Inflammatory macrophage treated with lipopolysaccharide for 1 hour (primary cell): ENCODE results near the gene OR5A1.
"Not testable (repeated sequence)": the region's sequence is repeated elsewhere in the genome, so short reads cannot be mapped to it uniquely, and the experiment has no call there.

Experiments used
- DNase-seq, 2 donors: peaks; one replicate each; pipeline ENCODE4 v3.0.0-alpha.2; 2020 to 2022

The OR5A1 gene

GRCh38 chr11:59436169-59436568 is at the start of gene OR5A1:
Gene OR5A1 (plus strand): TSS chr11:59436469. CDS start chr11:59443169, 6,700 bp downstream.
- DNase-seq: no peak

- no peak for DNase-seq
Measured at GRCh38 chr11:59394186-59394585, 42.1 kb upstream of the OR5A1 start.

- no peak for DNase-seq
Measured at GRCh38 chr11:59400461-59401261, 35.6 kb upstream of the OR5A1 start.

- DNase-seq: peak in 1 of 2 donors; percentile 16
Measured at GRCh38 chr11:59401262-59401552, 35.1 kb upstream of the OR5A1 start.

- DNase-seq: no peak
Measured at GRCh38 chr11:59403546-59403945, 32.7 kb upstream of the OR5A1 start.

GRCh38 chr11:59413646-59414045 is 22.6 kb upstream of the OR5A1 start:
- DNase-seq: peak; percentile 35 to 44

- DNase-seq: peak; percentile 40 to 53
Measured at GRCh38 chr11:59415111-59415510, 21.2 kb upstream of the OR5A1 start.

- no peak for DNase-seq
Measured at GRCh38 chr11:59416613-59417012, 19.7 kb upstream of the OR5A1 start.

GRCh38 chr11:59417023-59417422 is 19.2 kb upstream of the OR5A1 start:
- no peak for DNase-seq

- no peak for DNase-seq
Measured at GRCh38 chr11:59418156-59418555, 18.1 kb upstream of the OR5A1 start.

- DNase-seq: peak; percentile 6 to 19
Measured at GRCh38 chr11:59423835-59424234, 12.4 kb upstream of the OR5A1 start.

- DNase-seq: no peak
Measured at GRCh38 chr11:59425131-59425530, 11.1 kb upstream of the OR5A1 start.

- no peak for DNase-seq
Measured at GRCh38 chr11:59426361-59427067, 9.8 kb upstream of the OR5A1 start, which contains the start of gene OR5A2. Gene OR5A2 (minus strand): TSS chr11:59426413. CDS start chr11:59422953, 3,460 bp downstream.

- DNase-seq: no peak
Measured at GRCh38 chr11:59427068-59427382, 9.2 kb upstream of the OR5A1 start.

- DNase-seq: peak; percentile 57 to 94
Measured at GRCh38 chr11:59429924-59430516, 6.2 kb upstream of the OR5A1 start.

- DNase-seq: no peak
Measured at GRCh38 chr11:59437770-59438169, 1.5 kb downstream of the OR5A1 start.

- not testable (repeated sequence) for DNase-seq
Measured at GRCh38 chr11:59445624-59446023, 9.4 kb downstream of the OR5A1 start.

- DNase-seq: no peak
Measured at GRCh38 chr11:59448484-59448883, 12.2 kb downstream of the OR5A1 start.

GRCh38 chr11:59456661-59457060 is 20.4 kb downstream of the OR5A1 start, which contains the start of gene OR4D6:
Gene OR4D6 (plus strand): TSS chr11:59456961. CDS start chr11:59456961, 0 bp downstream.
- DNase-seq: no peak

GRCh38 chr11:59459916-59460315 is 23.6 kb downstream of the OR5A1 start:
- DNase-seq: no peak

GRCh38 chr11:59463190-59463641 is 26.9 kb downstream of the OR5A1 start:
- no peak for DNase-seq

- no peak for DNase-seq
Measured at GRCh38 chr11:59473015-59473414, 36.7 kb downstream of the OR5A1 start, which contains the start of gene OR4D10. Gene OR4D10 (plus strand): TSS chr11:59473315. CDS start chr11:59477430, 4,115 bp downstream.

GRCh38 chr11:59475176-59475575 is 38.9 kb downstream of the OR5A1 start:
- no peak for DNase-seq

- peak; percentile 51 to 59 for DNase-seq
Measured at GRCh38 chr11:59479906-59480305, 43.6 kb downstream of the OR5A1 start.
